NCI-H82 treated with DMSO at 0.1 percent for 48 hours (cell line): ENCODE measurements around the gene AMACR.
"Not testable (repeated sequence)": the region's sequence is repeated elsewhere in the genome, so short reads cannot be mapped to it uniquely, and the experiment has no call there.

ENCODE experiments used
- DNase-seq: peaks from one replicate; lab custom pipeline; 2025; ENCODE audit not compliant: unreplicated experiment; lab: John Stamatoyannopoulos, UW

AMACR gene

GRCh38 chr5:34037726-34038125, 29.9 kb upstream of the AMACR start:
- no peak for DNase-seq

GRCh38 chr5:34035756-34036155, 27.9 kb upstream of the AMACR start:
- DNase-seq, result no peak

- no peak for DNase-seq
Observed at GRCh38 chr5:34034534-34035327, 26.9 kb upstream of the AMACR start.

- no peak for DNase-seq
Observed at GRCh38 chr5:34031966-34032365, 24.1 kb upstream of the AMACR start.

- no peak for DNase-seq
Observed at GRCh38 chr5:34031117-34031516, 23.3 kb upstream of the AMACR start.

GRCh38 chr5:34030585-34030984, 22.7 kb upstream of the AMACR start:
- DNase-seq, result not testable (repeated sequence)

- no peak for DNase-seq
Observed at GRCh38 chr5:34030048-34030447, 22.2 kb upstream of the AMACR start.

GRCh38 chr5:34028349-34028748, 20.5 kb upstream of the AMACR start:
- no peak for DNase-seq

- no peak for DNase-seq
Observed at GRCh38 chr5:34026089-34026761, 18.4 kb upstream of the AMACR start.

GRCh38 chr5:34022121-34022705, 14.4 kb upstream of the AMACR start:
- no peak for DNase-seq

GRCh38 chr5:34021334-34021733, 13.5 kb upstream of the AMACR start:
- DNase-seq, result no peak

GRCh38 chr5:34020726-34021125, 12.9 kb upstream of the AMACR start:
- no peak for DNase-seq

- no peak for DNase-seq
Observed at GRCh38 chr5:34017254-34017653, 9.4 kb upstream of the AMACR start.

GRCh38 chr5:34016750-34017149, 8.9 kb upstream of the AMACR start:
- DNase-seq, result no peak

- no peak for DNase-seq
Observed at GRCh38 chr5:34016222-34016621, 8.4 kb upstream of the AMACR start.

- DNase-seq, result no peak
Observed at GRCh38 chr5:34015120-34015822, 7.4 kb upstream of the AMACR start.

- DNase-seq, result no peak
Observed at GRCh38 chr5:34014626-34015025, 6.8 kb upstream of the AMACR start.

GRCh38 chr5:34013547-34013946, 5.7 kb upstream of the AMACR start:
- no peak for DNase-seq

GRCh38 chr5:34012791-34013190, 4.9 kb upstream of the AMACR start:
- no peak for DNase-seq

GRCh38 chr5:34011536-34011935, 3.7 kb upstream of the AMACR start:
- no peak for DNase-seq

GRCh38 chr5:34010146-34010545, 2.3 kb upstream of the AMACR start:
- DNase-seq, result not testable (repeated sequence)

GRCh38 chr5:34009610-34010009, 1.8 kb upstream of the AMACR start:
- no peak for DNase-seq
